ENCODE measurements around the gene ZNF302.
A peak's percentile ranks its signal among the peaks of the same experiment; 100 is the strongest.
"Not testable (repeated sequence)": the region's sequence is repeated elsewhere in the genome, so short reads cannot be mapped to it uniquely, and the experiment has no call there.

ZNF302 gene

GRCh38 chr19:34677386-34678084 lies at the start of gene ZNF302:
ZNF302 (plus strand) TSS chr19:34677678; CDS start chr19:34678805, 1,127 bp downstream.
- DNase-seq (ENCODE audit: low spot score) = peak; percentile 98

GRCh38 chr19:34633802-34634201 lies 43.7 kb upstream of the ZNF302 start:
- no peak for DNase-seq (ENCODE audit: low spot score)

DNA sequence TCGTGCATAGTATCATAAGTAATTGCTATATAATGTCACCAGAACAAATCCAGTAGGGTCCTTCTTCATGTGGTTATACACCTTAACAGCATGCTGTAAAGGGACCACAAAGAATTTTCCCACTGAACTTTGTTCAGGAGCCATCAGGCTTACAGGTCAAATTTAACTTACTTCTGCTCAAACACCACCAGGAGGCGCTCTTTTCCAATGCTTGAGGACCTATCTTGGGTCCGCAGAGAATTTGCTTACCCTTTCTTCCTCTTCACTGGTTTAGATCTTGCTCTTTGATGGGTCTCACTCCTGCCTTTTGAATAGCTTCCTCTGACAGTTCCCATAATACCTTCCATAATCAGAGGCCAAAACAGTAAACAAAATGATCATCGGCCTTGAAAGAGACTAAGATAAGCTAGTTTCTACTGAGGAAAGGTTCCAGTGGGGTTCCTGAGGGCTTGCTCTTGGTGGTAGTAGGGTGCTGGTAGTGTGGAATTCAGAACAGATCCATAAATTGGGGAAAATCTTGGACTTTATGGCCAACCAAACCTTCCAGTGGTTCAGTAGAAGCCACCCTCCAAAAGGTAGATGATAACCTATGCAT lies 37.9 kb upstream of the ZNF302 start:
- DNase-seq (ENCODE audit: low spot score) = peak; percentile 86

DNA sequence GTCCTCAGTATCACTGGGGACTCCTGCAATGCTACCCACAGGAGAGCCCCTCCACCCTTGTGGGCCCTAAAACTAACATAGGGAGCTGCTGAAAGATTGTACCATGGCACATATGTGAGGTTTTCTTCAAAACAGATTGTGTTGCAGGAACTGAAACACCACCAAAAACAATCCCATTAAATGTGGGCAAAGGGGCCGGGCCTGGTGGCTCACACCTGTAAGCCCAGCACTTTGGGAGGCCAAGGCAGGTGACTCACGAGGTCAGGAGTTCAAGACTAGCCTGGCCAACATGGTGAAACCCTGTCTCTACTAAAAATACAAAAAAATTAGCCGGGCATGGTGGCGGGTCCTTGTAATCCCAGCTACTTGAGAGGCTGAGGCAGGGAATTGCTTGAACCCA lies 35.2 kb upstream of the ZNF302 start:
- no peak for DNase-seq (ENCODE audit: low spot score)

GRCh38 chr19:34644991-34645461 lies 32.5 kb upstream of the ZNF302 start:
- no peak for DNase-seq (ENCODE audit: low spot score)

DNA sequence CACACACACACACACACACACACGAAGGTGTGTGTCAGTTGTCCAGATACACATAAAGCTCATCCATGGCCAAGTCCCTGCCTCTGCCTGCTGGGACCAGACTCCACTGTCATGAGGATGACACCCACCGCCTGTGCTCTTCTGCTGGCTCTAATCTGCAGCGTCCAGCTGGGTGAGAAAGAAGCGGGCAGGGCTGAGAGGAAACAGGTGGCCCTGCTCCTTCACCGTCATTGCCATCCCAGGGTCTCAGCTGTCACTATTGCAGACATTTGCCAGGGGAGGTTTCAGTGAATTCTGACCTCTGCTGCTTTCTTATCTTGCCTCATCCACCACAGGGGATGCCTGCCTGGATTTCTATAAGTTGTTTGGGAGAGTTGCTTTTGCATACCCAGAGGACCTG lies 31.9 kb upstream of the ZNF302 start:
- no peak for DNase-seq (ENCODE audit: low spot score)

DNA sequence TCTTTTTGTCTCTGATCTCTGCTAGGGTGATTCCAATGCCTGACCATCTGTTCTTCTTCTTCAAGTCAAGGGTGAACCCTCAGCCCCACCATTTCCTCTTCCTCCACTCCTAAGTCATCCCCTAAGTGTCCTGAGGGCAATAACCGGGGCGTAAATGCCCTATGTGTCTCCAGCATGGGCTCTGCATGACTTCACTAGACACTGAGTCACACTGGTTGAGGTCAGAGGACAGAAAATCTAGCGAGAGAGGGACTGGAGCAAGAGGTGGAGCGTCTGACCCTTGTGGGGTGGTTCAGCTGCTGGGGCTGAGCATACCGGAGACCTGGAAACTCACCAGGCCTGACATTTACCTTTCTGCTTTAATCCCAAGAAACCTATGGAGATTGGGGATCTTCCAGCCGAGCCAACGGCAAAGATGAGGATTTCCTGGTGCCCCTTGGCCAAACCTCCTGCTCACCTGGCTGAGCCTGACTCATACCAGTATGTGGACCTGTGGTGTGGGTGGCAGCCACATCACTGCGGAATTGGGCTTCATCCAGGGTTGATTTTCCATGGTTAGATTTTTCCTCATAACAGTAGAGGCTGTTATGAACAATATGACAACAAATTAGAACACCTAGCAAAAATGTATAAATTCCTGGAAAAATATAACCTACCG lies 27.5 kb upstream of the ZNF302 start:
- DNase-seq (ENCODE audit: low spot score) = no peak

DNA sequence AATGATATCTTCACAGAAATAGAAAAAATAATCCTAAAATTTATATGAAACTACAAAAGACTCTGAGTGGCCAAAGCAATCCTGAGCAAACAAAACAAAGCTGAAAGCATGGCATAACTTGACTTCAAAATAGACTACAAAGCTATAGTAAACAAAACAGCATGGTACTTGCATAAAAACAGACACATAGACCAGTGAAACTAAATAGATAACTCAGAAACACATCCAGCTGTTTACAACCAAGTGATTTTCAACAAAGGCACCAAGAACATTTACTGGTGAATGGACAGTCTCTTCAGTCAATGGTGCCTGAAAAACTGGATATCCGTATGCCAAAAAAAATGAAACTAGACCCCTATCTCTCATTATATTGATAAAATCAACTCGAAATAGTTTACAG lies 25.7 kb upstream of the ZNF302 start:
- no peak for DNase-seq (ENCODE audit: low spot score)

GRCh38 chr19:34654796-34655195 lies 22.7 kb upstream of the ZNF302 start:
- DNase-seq (ENCODE audit: low spot score) = no peak

DNA sequence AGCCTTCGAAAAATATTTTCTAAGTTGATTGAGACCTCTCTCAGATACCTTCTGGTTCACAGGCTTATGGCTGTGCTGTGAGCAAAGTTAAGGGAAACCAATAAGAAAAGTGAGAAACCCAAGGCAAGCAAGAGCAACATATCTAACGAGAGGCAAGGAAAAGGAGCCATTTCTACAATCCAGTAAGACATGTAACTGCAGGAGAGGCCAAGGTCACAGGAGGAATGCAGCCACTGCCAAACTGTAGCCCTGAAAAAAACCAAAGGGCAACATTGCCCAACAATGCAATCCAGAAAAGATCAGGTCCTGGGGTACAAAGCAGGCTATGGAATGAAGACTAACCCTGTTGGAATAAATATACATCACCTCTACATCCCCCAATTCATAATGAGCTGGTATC lies 21.8 kb upstream of the ZNF302 start:
- no peak for DNase-seq (ENCODE audit: low spot score)

DNA sequence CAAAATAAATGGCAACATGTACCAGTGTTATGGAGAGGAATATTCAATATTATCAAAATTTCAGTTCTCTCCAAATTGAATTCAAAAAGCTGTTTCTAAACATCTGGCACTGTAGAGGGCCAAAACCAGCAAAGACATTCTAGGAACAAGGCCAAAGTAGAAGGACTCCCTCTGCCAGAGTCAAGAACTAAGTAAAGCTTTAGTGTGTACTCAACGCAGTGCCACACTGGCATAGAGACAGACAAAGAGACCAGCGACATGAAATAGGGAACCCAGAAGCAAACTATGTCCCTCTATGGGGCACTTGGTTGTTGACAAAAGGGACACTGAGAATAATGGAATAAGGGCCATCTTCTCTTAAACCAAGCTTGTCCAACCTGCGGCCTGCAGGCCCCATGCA lies 16.1 kb upstream of the ZNF302 start:
- no peak for DNase-seq (ENCODE audit: low spot score)

DNA sequence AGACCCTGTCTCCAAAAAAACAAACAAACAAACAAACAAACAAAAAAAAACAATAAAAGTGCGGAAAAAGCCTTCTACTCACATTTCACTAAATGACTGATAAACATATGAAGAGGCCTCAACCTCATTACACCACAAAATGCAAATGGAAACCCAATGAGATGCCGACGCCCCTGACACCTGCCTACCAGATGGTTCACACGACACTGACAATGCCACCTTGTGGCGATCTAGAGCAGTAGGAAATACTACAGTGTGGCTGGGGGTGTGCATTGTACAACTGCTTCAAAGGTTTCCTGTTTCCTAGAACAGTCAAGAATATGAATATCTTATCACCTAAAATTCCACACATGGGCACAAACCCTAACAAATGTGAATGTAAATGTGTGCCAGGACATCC lies 14.6 kb upstream of the ZNF302 start:
- peak; percentile 69 for DNase-seq (ENCODE audit: low spot score)

- no peak for DNase-seq (ENCODE audit: low spot score)
Measured at GRCh38 chr19:34664168-34664567, 13.3 kb upstream of the ZNF302 start.

DNA sequence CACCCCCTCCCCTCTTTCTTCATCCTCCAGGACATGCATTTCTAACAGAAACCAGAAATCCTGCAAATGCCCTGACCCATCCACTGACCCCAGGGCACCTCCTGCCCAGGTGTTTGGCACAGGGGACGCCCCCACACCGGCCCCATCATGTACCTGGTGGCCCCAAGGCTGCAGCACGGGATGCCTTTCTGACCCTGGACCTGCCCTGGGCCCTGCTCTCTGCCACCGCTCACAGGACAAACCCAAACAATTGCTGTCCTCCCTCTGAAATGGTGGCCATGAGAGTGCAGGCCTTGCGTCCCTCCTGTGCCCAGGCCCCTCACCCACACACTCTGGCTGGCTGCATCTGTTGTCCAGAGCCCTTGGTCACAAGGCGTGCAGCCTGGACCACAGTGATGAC lies 12.6 kb upstream of the ZNF302 start:
- no peak for DNase-seq (ENCODE audit: low spot score)

- not testable (repeated sequence) for DNase-seq (ENCODE audit: low spot score)
Measured at GRCh38 chr19:34665275-34665674, 12.2 kb upstream of the ZNF302 start.

DNA sequence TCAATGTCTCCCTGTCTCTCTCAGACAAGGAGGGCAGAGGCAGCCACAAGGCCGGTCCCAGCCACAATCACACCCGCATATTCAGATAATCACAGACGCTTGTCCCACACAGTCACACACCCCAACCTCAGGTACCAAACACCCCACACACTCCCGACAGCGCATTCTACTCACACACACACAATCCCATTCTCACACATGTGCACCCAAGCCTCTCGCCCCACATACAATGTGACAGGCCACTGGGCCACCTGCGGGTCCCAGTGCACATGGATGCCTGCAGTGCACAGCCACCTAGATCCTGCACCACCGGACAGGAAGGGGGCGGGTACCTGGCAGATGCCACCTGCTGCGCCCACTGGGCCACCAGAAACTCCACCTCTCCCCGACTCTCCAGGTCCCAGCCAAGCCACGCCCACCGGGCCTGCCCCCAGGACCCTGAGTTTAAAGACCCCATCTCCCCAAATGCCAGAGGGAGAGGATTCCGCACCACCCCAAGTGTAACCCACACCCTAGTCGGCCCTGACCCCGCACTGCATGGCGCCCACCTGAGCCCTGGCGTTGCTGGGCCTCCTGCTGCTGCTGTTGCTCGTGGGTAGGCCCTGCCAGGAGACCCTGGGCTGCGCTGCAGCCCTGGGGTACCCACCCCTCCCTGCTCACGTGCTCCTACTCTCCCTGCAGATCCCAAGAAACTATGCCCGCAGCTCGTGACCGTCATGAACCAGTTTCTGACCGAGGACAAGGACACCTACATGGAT lies 11.1 kb upstream of the ZNF302 start:
- no peak for DNase-seq (ENCODE audit: low spot score)

DNA sequence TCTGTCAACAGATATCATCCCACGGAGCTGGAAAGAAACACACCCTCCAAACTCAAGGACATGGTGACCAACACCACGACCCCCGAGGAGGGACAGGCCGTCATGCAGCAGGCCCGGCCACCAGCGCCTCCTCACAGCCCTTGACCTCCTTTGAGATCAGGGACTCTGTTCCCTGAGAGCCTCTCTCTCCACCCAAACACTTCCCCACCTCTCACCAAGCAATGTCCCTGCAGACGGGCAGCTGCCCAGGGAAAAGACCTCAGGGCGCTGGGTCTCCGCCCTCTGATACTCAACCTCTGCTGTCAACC lies 10.6 kb upstream of the ZNF302 start:
- DNase-seq (ENCODE audit: low spot score) = no peak

DNA sequence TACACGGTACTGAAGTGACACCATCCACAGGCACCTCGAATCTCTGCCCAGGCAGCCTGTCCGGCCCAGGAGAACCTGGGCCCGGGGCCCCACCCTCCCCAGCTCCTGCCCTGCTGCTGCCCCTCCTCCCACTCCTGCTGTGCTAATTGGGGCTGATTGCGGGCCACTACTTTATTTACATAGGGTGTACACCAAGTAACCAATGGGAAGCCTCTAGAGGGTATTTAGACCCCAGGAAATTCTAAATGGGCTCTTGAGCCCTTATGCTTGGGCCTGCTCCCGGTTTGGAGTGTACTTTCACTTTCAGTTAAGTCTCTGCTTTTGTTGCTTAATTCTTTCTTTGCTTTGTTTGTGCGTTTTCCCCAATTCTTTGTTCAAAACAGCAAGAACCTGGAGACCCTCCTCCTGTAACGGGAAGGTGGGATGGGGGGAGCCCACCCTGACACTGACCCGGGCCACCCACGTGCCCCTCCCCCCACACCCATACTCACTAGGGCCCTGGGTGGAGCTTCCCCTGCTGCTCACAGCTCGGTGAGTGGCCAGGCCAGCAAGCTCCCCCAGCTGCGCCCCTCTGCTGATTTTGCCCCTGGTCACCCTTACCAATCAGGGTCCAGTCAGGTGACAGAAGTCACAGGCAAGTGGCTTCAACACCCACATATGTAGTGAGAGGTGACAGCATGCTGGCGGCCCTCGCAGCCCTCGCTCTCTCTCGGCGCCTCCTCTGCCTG lies 10.0 kb upstream of the ZNF302 start:
- no peak for DNase-seq (ENCODE audit: low spot score)

- DNase-seq (ENCODE audit: low spot score) = not testable (repeated sequence)
Measured at GRCh38 chr19:34668077-34668689, 9.3 kb upstream of the ZNF302 start.

DNA sequence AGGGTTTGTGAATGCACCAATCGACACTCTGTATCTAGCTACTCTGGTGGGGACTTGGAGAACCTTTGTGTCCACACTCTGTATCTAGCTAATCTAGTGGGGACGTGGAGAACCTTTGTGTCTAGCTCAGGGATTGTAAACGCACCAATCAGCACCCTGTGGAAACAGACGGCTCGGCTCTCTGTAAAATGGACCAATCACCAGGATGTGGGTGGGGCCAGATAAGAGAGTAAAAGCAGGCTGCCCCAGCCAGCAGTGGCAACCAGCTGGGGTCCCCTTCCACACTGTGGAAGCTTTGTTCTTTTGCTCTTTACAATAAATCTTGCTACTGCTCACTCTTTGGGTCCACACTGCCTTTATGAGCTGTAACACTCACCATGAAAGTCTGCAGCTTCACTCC lies 8.8 kb upstream of the ZNF302 start:
- DNase-seq (ENCODE audit: low spot score) = not testable (repeated sequence)

DNA sequence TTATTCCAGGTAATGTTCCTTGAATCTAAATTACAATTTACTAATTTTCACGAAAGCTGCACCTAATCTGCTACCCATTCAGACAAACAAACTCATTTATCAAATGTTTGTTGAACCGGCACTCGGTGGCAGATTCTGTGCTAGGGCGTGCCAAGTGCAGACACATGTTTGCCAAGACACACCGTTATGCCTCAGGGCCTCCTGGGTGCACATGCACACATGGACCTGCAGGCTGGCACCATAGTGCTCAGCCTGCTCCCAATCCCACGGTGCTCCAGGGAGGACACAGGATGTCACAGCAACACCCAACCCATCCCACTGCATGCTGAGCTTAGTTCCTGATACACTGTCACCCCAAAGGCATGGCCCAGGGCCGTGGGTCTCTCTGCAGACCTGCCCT lies 8.2 kb upstream of the ZNF302 start:
- no peak for DNase-seq (ENCODE audit: low spot score)

- DNase-seq (ENCODE audit: low spot score) = no peak
Measured at GRCh38 chr19:34671972-34672371, 5.5 kb upstream of the ZNF302 start.
